Hematopoietic multipotent progenitor cell treated with erythropoietin and hydrocortisone succinate and interleukin-3 and kit ligand, for 15 days (in vitro differentiated cells): ENCODE results near the gene DENND5B.
A peak's percentile ranks its signal among the peaks of the same experiment; 100 is the strongest.

Experiments used
- DNase-seq: peaks from one replicate; pipeline ENCODE4 v3.0.0-alpha.2; 2015; ENCODE audit warnings: low spot score

The DENND5B gene

GRCh38 chr12:31471823-31472222 lies 119.1 kb downstream of the DENND5B start:
- no peak for DNase-seq

GRCh38 chr12:31471051-31471450 lies 119.9 kb downstream of the DENND5B start:
- DNase-seq = no peak

- no peak for DNase-seq
Observed at GRCh38 chr12:31470459-31470858, 120.5 kb downstream of the DENND5B start.

- DNase-seq = no peak
Observed at GRCh38 chr12:31466768-31467167, 124.2 kb downstream of the DENND5B start.

- no peak for DNase-seq
Observed at GRCh38 chr12:31465002-31465401, 125.9 kb downstream of the DENND5B start.

- DNase-seq = no peak
Observed at GRCh38 chr12:31460024-31460423, 130.9 kb downstream of the DENND5B start.

- no peak for DNase-seq
Observed at GRCh38 chr12:31456562-31456961, 134.4 kb downstream of the DENND5B start.

GRCh38 chr12:31444736-31445135 lies 146.2 kb downstream of the DENND5B start:
- DNase-seq = no peak

GRCh38 chr12:31440586-31440985 lies 150.3 kb downstream of the DENND5B start:
- DNase-seq = no peak

GRCh38 chr12:31440134-31440533 lies 150.8 kb downstream of the DENND5B start:
- no peak for DNase-seq

- no peak for DNase-seq
Observed at GRCh38 chr12:31431721-31432240, 159.2 kb downstream of the DENND5B start.

- DNase-seq = peak; percentile 1
Observed at GRCh38 chr12:31423405-31423804, 167.5 kb downstream of the DENND5B start.

GRCh38 chr12:31412292-31412801 lies 178.6 kb downstream of the DENND5B start:
- no peak for DNase-seq

GRCh38 chr12:31408763-31409162 lies 182.2 kb downstream of the DENND5B start:
- no peak for DNase-seq

GRCh38 chr12:31407562-31407961 lies 183.4 kb downstream of the DENND5B start:
- DNase-seq = no peak

GRCh38 chr12:31406345-31406744 lies 184.6 kb downstream of the DENND5B start:
- no peak for DNase-seq

- no peak for DNase-seq
Observed at GRCh38 chr12:31405021-31405420, 185.9 kb downstream of the DENND5B start.

- peak; percentile 40 for DNase-seq
Observed at GRCh38 chr12:31403099-31403607, 187.8 kb downstream of the DENND5B start.

GRCh38 chr12:31393004-31393550 lies 197.9 kb downstream of the DENND5B start:
- DNase-seq = no peak

- DNase-seq = peak; percentile 1
Observed at GRCh38 chr12:31390991-31391390, 199.9 kb downstream of the DENND5B start.

- no peak for DNase-seq
Observed at GRCh38 chr12:31388713-31389112, 202.2 kb downstream of the DENND5B start.

- no peak for DNase-seq
Observed at GRCh38 chr12:31387466-31387865, 203.5 kb downstream of the DENND5B start.

GRCh38 chr12:31387011-31387410 lies 203.9 kb downstream of the DENND5B start:
- no peak for DNase-seq

- no peak for DNase-seq
Observed at GRCh38 chr12:31386364-31386777, 204.6 kb downstream of the DENND5B start.
